Uterus (tissue), 2 donors: ENCODE measurements around the gene CARNS1.

ENCODE experiments used
- CTCF ChIP-seq, 4 experiments: fragments of 200-600 bp in 2 of 4; fragments of 450-650 bp in 2 of 4; sonication (generic) in 2 of 4; IDR thresholded peaks; one replicate each; pipeline ENCODE4 v1.5.1; 2016 to 2019; ENCODE audit warnings: antibody characterized with exemption in 4 of 4, mild to moderate bottlenecking in 2 of 4, moderate library complexity in 1 of 4
- POLR2A ChIP-seq, 2 donors: fragments of 450-650 bp; IDR thresholded peaks; one replicate each; pipeline ENCODE4 v1.6.1; 2016; ENCODE audit warnings: antibody characterized with exemption in 2 of 2, mild to moderate bottlenecking in 1 of 2, moderate library complexity in 1 of 2

GRCh38 chr11:67372321-67372992 lies 43.0 kb upstream of the CARNS1 start:
- TF ChIP-seq CTCF (IDR thresholded peaks at IDR 0.05) = no peak
- TF ChIP-seq POLR2A (IDR thresholded peaks at IDR 0.05) = peak in 1 of 2 donors; percentile 70
